ENCODE measurements around the gene TMEM176B.

Gene TMEM176B

DNA sequence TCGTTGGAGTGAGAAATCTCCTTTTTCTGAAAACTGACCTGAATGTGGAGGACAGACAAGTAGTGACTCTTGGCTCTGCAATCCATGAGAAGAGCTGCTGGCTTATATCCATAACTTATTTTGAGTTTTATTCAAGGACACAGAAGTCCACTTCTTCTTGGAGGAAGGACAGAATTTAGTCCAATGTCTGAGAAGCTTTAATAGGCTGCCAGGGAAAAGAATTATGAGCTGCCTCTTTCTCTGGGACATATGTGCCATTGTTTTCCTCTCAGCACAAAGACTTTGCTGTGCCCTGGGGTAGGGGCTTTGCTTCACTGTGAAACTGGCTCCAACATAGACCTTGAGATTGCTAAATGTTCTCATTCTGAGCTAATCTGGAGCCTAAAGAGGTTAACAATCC is 31.7 kb upstream of the TMEM176B start:
- H3K4me3 ChIP-seq (ENCODE audit: control insufficient read depth, low read depth, low read length): no peak overlapping the region
- no peak for DNase-seq (ENCODE audit: low read depth)
- TF ChIP-seq, protein P1, sequence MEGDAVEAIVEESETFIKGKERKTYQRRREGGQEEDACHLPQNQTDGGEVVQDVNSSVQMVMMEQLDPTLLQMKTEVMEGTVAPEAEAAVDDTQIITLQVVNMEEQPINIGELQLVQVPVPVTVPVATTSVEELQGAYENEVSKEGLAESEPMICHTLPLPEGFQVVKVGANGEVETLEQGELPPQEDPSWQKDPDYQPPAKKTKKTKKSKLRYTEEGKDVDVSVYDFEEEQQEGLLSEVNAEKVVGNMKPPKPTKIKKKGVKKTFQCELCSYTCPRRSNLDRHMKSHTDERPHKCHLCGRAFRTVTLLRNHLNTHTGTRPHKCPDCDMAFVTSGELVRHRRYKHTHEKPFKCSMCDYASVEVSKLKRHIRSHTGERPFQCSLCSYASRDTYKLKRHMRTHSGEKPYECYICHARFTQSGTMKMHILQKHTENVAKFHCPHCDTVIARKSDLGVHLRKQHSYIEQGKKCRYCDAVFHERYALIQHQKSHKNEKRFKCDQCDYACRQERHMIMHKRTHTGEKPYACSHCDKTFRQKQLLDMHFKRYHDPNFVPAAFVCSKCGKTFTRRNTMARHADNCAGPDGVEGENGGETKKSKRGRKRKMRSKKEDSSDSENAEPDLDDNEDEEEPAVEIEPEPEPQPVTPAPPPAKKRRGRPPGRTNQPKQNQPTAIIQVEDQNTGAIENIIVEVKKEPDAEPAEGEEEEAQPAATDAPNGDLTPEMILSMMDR (conservative IDR thresholded peaks at IDR 0.05; ENCODE audit: control insufficient read depth, insufficient read depth, low read depth, low read length): no peak

DNA sequence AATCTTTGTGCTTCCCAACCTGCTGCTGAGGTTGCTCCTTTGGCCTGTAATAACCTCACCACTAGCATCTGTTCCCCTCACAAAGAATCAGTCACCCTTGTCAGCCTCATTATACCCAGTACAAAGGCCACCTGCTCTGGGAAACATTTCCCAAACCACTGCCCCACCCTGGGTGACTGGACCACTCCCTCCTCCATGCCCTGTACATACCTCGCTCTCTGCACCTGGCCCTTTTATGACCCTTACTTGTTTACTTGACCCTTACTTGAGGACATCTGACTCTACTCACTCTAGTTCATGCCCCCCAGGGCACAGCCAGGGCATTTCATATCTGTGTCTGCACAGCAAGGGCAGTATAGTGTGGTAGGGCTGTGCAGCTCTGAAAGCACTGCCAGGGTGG is 30.8 kb upstream of the TMEM176B start:
- no peak overlapping the region for H3K4me3 ChIP-seq (ENCODE audit: control insufficient read depth, low read depth, low read length)
- DNase-seq (ENCODE audit: low read depth): no peak
- TF ChIP-seq, protein P1 (conservative IDR thresholded peaks at IDR 0.05; ENCODE audit: control insufficient read depth, insufficient read depth, low read depth, low read length): no peak

DNA sequence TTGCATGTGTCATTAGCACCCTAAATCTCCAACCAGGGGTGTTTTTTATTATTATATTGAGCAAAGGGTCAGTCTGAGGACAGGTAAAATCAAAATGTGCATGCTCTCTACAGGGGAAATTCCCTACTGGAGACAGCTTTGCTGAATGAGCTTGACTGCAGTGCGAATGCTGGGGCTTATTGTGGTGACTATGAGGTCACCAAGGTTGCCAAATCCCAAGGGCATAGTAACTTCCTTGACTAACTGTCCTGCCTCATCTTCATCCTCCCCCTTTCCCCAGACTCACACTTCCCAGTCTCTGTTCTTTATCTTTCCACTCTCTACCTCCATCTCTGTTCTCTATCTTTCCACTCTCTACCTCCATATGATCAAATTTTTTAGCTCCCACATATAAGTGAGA is 29.3 kb upstream of the TMEM176B start:
- H3K4me3 ChIP-seq (ENCODE audit: control insufficient read depth, low read depth, low read length): no peak overlapping the region
- TF ChIP-seq, protein P1 (conservative IDR thresholded peaks at IDR 0.05; ENCODE audit: control insufficient read depth, insufficient read depth, low read depth, low read length): no peak
- DNase-seq (ENCODE audit: low read depth): peak; percentile 29

DNA sequence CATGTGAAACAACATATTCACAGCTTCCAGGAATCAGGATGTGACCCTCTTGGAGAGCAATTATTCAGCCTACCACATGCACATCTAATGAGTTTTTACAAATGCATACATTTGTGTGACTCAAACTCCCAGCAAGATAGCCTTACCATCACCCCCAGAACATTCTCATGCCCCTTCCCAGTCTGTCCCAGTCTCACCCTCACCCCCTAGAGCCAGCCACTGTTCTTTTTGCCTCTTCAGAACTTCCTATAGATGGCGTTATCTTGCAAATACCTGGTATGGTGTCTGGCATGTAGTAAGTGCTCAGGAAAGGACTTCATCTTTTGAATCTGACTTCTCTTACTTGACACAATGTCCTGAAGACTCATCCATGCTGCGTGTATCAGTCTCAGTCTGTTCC is 28.2 kb upstream of the TMEM176B start:
- DNase-seq (ENCODE audit: low read depth): no peak
- H3K4me3 ChIP-seq (ENCODE audit: control insufficient read depth, low read depth, low read length): no peak overlapping the region
- TF ChIP-seq, protein P1 (conservative IDR thresholded peaks at IDR 0.05; ENCODE audit: control insufficient read depth, insufficient read depth, low read depth, low read length): no peak

DNA sequence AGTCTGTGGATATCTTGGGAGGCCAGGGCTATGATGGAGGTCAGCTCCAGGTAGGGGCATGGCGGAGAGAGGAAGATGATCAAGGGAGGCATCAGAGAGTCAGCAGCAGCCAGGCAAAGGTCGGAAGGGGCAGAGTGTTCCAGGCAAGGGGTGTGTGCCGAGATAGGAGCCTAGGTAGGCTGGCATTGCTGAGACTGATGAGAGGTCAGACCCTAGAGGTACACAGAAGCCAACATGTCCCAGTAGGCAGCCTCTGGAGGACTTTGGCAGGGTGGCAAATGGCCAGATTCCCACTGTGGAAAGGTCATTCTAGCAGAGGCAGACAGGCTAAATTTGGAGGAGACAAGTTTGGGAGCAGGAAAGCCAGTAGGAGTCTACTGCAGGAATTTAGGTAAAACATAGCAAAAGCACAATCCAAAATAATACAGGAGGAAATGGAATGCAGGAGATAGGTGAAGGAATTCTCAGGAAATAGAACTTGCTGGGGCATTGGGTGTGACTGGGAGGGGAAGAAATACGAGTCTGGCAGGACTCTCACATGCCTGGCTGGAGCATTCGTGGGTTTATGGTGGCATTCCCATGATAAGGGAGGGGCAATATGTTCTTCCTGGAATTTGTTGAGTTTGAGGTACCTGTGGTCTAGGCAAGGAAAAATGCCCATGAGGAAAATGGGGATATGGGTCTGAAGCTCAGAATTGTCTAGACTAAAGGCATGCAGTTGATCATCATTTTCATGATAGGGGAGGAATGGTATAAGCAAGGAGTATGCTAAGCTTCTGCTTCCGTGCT is 26.1 kb upstream of the TMEM176B start:
- no peak overlapping the region for H3K4me3 ChIP-seq (ENCODE audit: control insufficient read depth, low read depth, low read length)
- TF ChIP-seq, protein P1 (conservative IDR thresholded peaks at IDR 0.05; ENCODE audit: control insufficient read depth, insufficient read depth, low read depth, low read length): no peak
- DNase-seq (ENCODE audit: low read depth): no peak

DNA sequence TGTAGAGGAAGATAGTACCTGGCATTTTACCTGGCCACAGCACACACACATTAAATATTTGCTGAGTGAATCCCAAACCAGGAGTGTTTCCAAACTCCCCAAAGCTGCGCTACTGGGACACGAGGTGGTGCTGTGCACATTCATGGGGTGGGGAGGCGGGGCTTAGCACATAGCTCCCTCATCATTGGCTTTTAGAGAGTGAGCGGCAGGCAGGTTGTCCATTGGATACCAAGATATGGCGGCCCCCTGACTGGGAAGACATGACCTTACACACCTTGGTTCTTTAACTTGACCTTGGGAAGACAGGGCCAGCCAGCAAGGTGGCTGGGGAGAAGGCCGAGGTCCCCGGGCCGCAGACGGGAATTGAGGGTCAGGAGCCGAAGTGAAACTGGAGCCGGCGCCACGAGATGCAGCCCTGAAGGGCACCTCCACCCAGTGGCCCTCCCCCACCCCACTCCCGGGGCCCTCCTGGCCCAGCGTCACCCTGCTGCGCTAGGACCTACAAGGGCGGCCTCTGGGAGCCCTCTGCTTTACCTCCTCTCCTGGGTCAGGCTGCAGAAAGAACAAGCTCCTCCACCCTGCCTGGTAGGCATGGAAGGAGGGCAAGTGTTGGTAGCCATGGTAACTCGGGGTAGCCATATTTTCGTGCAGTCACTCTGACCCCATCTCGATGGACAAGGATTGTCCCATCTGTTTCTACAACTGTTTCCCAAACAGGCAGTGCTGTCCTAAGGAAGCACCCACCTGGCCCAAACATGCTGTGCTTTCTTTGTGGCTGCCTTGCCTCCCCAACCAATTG is 24.4 kb upstream of the TMEM176B start:
- TF ChIP-seq, protein P1 (conservative IDR thresholded peaks at IDR 0.05; ENCODE audit: control insufficient read depth, insufficient read depth, low read depth, low read length): no peak
- H3K4me3 ChIP-seq (ENCODE audit: control insufficient read depth, low read depth, low read length): no peak overlapping the region

More for the DNA sequence above, 24.4 kb upstream of the TMEM176B start:
- no peak for DNase-seq (ENCODE audit: low read depth)

Data from fibroblast of mammary gland (primary cell).